ENCODE measurements around the gene ASAH2.
"Not testable (repeated sequence)": the region's sequence is repeated elsewhere in the genome, so short reads cannot be mapped to it uniquely, and the experiment has no call there.

ASAH2 gene

DNA sequence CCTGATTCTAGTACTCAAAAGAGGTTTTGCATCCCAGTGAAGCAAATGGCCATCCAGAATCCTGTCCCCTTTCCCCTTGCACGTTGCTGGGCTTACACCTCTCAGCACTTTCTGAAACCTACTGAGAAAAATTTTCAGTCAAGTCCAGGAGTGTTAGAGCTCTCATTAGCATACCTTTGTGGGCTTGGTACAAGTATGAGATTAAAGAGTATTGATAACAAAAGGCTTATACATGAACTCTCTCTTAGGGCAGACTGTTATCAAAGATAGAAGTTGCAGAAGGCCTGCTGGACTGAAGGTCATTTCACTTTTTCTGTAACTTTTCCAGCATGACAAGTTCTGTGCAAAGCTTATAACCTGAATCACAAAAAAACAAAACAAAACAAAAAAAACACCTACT lies at the start of gene ASAH2:
TSS of gene ASAH2 (minus strand) at position 123 of the 400 bp plus-strand sequence. CDS start 2,906 bp downstream, outside the sequence.
- DNase-seq (ENCODE audit: low read depth), result no peak

DNA sequence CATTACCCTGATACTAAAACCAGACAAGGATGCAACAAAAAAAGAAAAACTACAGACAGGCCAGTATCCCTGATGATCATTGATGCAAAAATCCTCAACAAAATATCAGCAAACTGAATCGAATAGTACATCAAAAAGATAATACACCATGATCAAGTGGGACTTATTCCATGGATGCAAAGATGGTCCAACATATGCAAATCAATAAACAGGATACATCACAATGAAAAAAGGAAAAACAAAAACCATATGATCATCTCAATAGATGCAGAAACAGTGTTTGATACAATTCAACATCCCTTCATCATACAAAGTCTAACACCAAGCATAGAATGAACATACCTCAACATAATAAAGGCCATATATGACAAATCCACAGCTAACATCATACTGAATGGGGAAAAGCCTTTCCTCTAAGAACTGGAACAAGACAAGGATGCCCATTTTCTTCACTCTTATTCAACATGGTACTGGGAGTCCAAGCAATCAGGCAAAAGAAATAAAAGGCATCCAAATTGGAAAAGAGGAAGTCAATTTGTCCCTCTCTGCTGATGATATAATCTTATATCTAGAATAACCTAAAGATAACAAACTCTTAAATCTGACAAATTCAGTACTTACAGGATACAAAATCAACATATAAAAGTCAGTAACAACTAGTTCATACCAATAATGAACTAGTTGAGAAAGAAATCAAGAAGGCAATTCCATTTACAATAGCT lies 48.8 kb upstream of the ASAH2 start:
- DNase-seq (ENCODE audit: low read depth), result no peak

DNA sequence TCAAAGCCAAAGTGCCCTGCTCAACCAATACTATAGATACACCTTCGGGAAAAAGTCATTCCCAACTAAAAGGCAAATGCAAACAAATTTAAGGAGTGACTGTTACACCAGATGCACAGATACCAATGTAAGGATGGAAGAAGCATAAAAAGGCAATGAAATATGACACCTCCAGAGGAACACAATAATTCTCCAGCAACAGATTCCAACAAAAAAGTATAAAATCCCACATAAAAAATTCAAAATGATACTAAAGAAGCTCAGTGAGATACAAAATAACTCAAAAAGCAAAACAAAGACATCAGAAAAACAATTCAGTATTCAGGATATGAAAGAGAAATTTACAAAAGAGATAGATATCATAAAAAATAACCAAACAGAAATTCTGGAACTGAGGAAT lies 44.1 kb upstream of the ASAH2 start:
- no peak for DNase-seq (ENCODE audit: low read depth)

DNA sequence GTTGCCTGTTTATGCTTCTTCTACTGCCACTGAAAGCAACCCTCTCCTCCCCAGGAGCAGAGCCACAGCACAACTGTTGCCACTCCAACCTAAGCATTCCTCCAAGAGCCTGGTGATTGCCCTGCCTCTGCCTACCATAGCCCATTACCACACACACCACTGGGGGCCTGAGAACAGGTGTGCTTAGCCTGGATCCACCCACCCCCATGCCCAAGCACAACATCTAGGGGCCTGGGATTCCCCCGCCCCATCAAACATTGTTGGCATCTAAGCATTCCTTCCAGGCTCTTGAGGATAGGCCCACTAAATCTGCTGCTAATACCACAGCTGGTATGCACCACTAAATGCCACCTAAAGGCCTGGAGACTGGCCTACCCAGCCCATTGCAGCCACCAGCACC lies 43.3 kb upstream of the ASAH2 start:
- DNase-seq (ENCODE audit: low read depth), result no peak

- no peak for DNase-seq (ENCODE audit: low read depth)
These were observed 42.4 kb upstream of the ASAH2 start for GRCh38 chr10:50293513-50294313.

GRCh38 chr10:50291261-50291850 lies 40.0 kb upstream of the ASAH2 start:
- DNase-seq (ENCODE audit: low read depth), result peak; percentile 37

DNA sequence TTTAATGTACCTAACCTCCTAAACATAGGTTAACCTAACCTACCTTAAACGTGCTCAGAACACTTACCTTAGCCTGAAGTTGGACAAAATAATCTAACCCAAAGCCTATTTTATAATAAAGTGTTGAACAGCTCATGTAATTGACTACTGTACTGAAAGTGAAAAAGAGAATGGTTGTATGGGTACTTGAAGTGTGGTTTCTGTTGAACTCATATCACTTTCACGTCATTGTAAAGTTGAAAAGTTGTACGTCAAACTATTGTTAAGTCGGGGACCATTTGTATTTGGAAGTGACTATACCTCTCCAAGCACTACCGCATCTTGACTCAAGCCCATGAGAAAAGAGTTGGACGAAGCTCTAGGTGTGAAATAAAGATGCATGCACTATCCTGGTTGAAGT lies 37.9 kb upstream of the ASAH2 start:
- DNase-seq (ENCODE audit: low read depth), result no peak

DNA sequence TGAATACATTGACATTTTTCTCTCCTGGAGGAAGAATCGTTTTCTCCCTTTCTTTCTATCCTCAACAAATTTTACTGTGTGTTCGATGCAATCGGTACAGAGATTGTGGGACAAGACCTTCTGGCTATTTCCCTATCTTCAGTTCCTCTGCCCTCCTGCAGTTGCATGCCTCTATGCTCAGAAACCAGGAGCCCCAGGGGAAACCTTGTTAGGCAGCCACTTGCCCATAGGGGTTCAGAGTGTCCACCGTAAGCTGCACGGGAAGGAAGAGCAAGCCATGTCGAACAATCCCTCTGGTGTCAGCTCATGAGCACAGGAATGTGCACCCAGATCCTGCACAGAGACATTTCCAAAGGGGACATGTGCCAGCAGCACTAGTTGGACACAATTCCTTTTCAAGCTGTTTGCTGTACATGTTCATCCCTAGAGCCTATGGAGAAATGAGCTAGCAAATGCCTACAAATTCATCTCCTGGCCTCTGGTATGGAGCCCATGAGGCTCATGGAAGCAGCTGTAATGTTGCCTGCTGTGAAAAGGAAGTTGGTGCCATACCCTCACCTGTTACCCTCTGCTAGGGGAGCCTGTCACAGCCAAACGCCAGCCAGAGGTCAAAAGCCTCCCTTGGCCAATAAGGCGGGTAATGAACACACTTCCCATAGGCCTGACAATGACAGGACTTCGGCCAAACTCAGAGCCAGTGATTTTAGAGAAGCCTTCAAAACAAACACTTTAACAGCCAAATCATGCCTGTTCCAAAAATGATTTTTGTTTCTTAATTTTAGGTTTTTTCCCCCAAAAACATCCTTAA lies 35.9 kb upstream of the ASAH2 start:
- no peak for DNase-seq (ENCODE audit: low read depth)

GRCh38 chr10:50286517-50286916 lies 35.2 kb upstream of the ASAH2 start:
- DNase-seq (ENCODE audit: low read depth), result peak; percentile 86

- DNase-seq (ENCODE audit: low read depth), result no peak
These were observed 30.7 kb upstream of the ASAH2 start for GRCh38 chr10:50281967-50282522.

- no peak for DNase-seq (ENCODE audit: low read depth)
These were observed 30.1 kb upstream of the ASAH2 start for GRCh38 chr10:50281210-50281966.

DNA sequence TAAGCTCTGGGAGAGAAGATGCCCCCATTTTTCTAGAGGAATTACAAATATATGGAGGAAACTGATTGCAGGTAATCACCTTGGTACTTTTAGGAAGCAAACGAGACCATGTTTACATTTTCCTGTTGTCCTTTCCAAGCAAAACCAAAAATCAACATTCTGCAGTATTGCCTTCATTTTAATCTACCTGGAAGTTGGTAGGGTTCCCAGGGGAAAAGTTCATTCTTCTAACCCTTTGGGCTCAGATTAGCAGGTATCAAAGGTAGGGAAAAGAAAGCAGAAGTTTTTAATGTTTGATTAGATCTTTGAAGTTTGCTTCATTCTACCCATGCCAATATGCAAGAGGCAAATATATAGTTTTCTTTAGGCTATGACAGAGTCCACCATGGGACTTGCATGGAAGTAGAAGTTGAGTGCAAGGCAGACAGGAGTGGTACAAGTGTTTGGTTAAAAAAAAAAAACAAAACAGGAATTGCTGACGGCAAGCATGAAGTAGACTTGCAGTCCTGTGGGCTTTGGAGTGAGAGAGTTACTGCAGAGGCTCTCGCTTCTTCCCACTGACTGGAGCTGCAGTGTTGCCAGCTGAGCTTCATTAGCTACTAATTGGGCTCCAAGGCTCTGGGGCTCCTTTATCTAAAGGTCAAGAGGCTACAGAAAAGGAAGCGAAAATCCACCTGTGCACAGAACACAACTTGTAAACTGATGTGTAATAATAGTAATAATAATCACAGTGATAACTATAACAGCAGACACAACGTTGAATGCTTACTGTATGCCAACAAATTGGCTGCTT lies 28.9 kb upstream of the ASAH2 start:
- DNase-seq (ENCODE audit: low read depth), result no peak

DNA sequence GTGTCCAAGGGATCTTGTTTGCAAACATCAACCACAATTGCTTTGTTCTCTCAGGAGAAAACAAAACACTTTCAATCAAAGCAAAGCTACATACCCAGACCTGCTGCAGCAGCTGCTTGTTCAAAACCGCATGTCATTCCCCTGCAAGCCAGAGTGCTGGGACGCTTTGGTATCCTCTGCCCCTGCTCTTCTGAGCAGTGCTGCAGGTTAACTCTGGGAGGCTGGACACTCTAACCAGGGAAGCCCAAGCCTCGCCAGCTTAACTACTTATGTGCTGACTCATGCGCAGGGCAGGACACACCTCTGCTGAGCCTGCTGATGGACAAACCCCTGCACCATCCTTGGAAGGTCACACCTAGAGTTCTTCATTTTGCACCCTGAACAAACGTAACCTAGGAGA lies 28.2 kb upstream of the ASAH2 start:
- no peak for DNase-seq (ENCODE audit: low read depth)

GRCh38 chr10:50275650-50276235 lies 24.4 kb upstream of the ASAH2 start:
- no peak for DNase-seq (ENCODE audit: low read depth)

DNA sequence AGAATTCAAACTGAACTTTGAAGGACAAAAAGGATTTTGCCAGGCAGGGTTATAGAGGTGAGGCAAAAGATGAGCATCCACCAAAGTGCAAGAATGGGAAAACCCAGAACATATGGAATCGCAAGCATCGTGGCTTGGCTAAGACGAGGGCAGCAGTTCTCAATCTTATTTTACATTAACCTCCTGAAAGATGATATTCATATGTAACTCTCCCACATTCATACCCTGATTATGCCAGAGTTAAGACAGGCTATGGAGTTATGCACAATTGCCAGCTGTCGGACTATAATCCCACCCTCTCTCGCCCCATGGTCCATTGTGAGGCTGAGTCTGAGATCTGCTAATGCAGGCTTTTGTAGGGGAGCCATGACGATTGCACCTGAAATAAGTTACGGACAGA lies 21.2 kb upstream of the ASAH2 start:
- no peak for DNase-seq (ENCODE audit: low read depth)

DNA sequence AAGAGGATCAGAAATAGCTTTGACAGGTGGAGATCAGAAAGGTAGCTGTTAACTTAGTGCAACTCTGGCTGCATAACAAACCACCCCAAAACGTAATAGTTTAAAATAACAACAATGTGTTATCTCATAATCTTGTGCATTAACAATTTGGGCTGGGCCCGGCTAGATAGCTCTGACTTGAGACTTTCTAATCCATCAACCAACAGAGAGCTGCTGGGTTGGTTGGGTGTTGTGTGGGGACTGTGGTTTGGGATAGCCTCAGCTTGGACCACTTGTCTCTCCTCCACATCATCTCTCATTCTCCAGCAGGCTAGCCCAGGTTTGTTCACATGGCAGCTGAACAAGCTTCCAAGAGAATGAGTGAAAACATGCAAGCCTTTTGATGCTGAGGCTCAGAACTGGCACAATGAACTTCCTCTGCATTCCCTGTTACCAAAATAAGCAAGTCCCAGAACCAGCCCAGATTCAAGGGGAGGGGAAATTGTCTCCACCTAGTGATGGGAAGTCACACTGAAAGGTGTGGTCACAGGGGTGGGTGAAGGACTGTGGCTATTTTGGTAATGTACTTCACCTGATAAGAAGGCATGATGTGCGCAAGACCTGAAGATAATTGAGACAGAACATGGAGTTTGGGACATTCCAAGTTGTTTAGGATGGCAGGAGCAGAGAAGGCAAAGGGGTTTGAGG lies 20.4 kb upstream of the ASAH2 start:
- no peak for DNase-seq (ENCODE audit: low read depth)

DNA sequence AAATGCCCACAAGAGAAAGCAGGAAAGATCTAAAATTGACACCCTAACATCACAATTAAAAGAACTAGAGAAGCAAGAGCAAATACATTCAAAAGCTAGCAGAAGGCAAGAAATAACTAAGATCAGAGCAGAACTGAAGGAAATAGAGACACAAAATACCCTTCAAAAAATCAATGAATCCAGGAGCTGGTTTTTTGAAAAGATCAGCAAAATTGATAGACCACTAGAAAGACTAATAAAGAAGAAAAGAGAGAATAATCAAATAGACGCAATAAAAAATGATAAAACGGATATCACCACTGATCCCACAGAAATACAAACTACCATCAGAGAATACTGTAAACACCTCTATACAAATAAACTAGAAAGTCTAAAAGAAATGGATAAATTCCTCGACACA lies 16.6 kb upstream of the ASAH2 start:
- DNase-seq (ENCODE audit: low read depth), result not testable (repeated sequence)

DNA sequence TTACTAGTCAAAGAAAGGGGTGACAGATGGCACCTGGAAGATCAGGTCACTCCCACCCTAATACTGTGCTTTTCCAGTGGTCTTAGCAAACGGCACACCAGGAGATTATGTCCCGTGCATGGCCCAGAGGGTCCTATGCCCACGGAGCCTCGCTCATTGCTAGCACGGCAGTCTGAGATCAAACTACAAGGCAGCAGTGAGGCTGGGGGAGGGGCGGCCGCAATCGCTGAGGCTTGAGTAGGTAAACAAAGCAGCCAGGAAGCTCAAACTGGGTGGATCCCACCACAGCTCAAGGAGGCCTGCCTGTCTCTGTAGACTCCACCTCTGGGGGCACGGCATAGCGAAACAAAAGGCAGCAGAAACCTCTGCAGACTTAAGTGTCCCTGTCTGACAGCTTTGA lies 11.3 kb upstream of the ASAH2 start:
- not testable (repeated sequence) for DNase-seq (ENCODE audit: low read depth)

GRCh38 chr10:50260791-50261281 lies 9.5 kb upstream of the ASAH2 start:
- DNase-seq (ENCODE audit: low read depth), result no peak
